K562 (cell line): Measurements from ENCODE around the gene CYSRT1. TPM values are rescaled to one million over a fixed set of nuclear protein-coding genes. Genes with fewer than 3 reads are reported as not detected.

ENCODE experiments used
- DPF2 ChIP-seq: fragments of 450-650 bp; IDR thresholded peaks from 2 replicates; pipeline ENCODE4 v1.6.1; 2016
- FOXA1 ChIP-seq: fragments of 450-650 bp; IDR thresholded peaks from 2 replicates; pipeline ENCODE4 v1.6.1; 2016; ENCODE audit warnings: mild to moderate bottlenecking, borderline replicate concordance
- JUNB ChIP-seq: fragments of 450-650 bp; formaldehyde crosslinking; conservative IDR thresholded peaks from 2 replicates; pipeline ENCODE4 v1.4.0; 2020; ENCODE audit warnings: mild to moderate bottlenecking
- KAT8 ChIP-seq: fragments of 450-650 bp; IDR thresholded peaks from 2 replicates; pipeline ENCODE4 v1.6.1; 2016; ENCODE audit warnings: low read depth, mild to moderate bottlenecking
- KDM2B ChIP-seq: fragments of 250-450 bp; sonication (Bioruptor Pico); IDR thresholded peaks from 2 replicates; pipeline ENCODE4 v1.8.0; 2021; ENCODE audit warnings: mild to moderate bottlenecking, moderate library complexity
- NR3C1 ChIP-seq: sonication (generic); formaldehyde crosslinking; IDR thresholded peaks from 2 replicates; pipeline ENCODE4 v1.8.1; 2022; ENCODE audit warnings: missing genetic modification reagents
- NRF1 ChIP-seq, 2 experiments: fragments of 450-650 bp; IDR thresholded peaks in 1 of 2; conservative IDR thresholded peaks in 1 of 2; 2 replicates each; pipeline ENCODE4 v1.6.1; 2014; ENCODE audit warnings: mild to moderate bottlenecking in 2 of 2
- PHF20 ChIP-seq: fragments of 450-650 bp; IDR thresholded peaks from 2 replicates; pipeline ENCODE4 v1.6.1; 2018; ENCODE audit not compliant: partially characterized antibody
- PURB ChIP-seq: sonication (generic); formaldehyde crosslinking; IDR thresholded peaks from 2 replicates; pipeline ENCODE4 v1.9.0; 2021; ENCODE audit warnings: low read depth, mild to moderate bottlenecking, missing genetic modification reagents
- RAD21 ChIP-seq, 2 experiments: fragments of 250-450 bp in 1 of 2; fragments of 450-650 bp in 1 of 2; sonication (Bioruptor Pico) in 1 of 2; formaldehyde crosslinking in 1 of 2; IDR thresholded peaks in 1 of 2; conservative IDR thresholded peaks in 1 of 2; 2 replicates each; pipeline versions ENCODE4 v1.4.0 to v1.8.0; 2020 to 2022; ENCODE audit warnings: mild to moderate bottlenecking in 2 of 2, moderate library complexity in 1 of 2
- REST ChIP-seq, 2 experiments: fragments of 450-650 bp; formaldehyde crosslinking in 1 of 2; IDR thresholded peaks; 2 replicates each; pipeline versions ENCODE4 v1.4.0 to v1.6.1; 2014 to 2020; ENCODE audit warnings: mild to moderate bottlenecking in 2 of 2, borderline replicate concordance in 1 of 2, low read depth in 1 of 2
- SMARCA5 ChIP-seq: fragments of 450-650 bp; IDR thresholded peaks from 2 replicates; pipeline ENCODE4 v1.6.1; 2016
- SRF ChIP-seq, 2 experiments: fragments of 250-450, 450-650 bp in 1 of 2; sonication (Bioruptor Pico) in 1 of 2; sonication (generic) in 1 of 2; formaldehyde crosslinking; IDR thresholded peaks; 2 replicates each; pipeline versions ENCODE4 v1.5.0 to v1.5.1; 2020 to 2022; ENCODE audit warnings: mild to moderate bottlenecking in 1 of 2, missing genetic modification reagents in 1 of 2
- TRIM24 ChIP-seq, 2 experiments: fragments of 450-650 bp; IDR thresholded peaks; 2 replicates each; pipeline ENCODE4 v1.6.1; 2016
- ZHX1 ChIP-seq: fragments of 150-350 bp; conservative IDR thresholded peaks from 2 replicates; pipeline ENCODE4 v1.6.1; 2014; ENCODE audit warnings: low read length
- ZNF263 ChIP-seq: sonication (generic); formaldehyde crosslinking; IDR thresholded peaks from 2 replicates; pipeline ENCODE4 v1.8.0; 2022; ENCODE audit warnings: mild to moderate bottlenecking, missing genetic modification reagents, borderline replicate concordance
- ZNF354B ChIP-seq: fragments of 250-450 bp; sonication (Bioruptor Pico); IDR thresholded peaks from 2 replicates; pipeline ENCODE4 v1.4.0; 2020
- polyA plus RNA-seq, 8 experiments: library from polyadenylated mRNA; depleted of rRNA in 4 of 8; stranded (reverse) in 5 of 8; unstranded in 3 of 8; fragments of >200 nt; fragmentation: Nextera tagmentation in 2 of 8; fragmentation: Illumina TruSeq in 1 of 8; extraction: Ambion mirVana in 2 of 8; extraction: Trizol in 1 of 8; gene quantifications; 2 replicates each; pipeline versions ENCODE4 v1.2.1 to v1.2.3, GENCODE V29; 2011 to 2014; ENCODE audit warnings: inconsistent platforms in 1 of 8, missing spikeins in 1 of 8
- total RNA-seq, 7 experiments: library from RNA; depleted of rRNA in 6 of 7; stranded (reverse); fragments of >200 nt in 6 of 7; fragmentation: Illumina TruSeq in 2 of 7; extraction: Trizol in 2 of 7; gene quantifications; 2 replicates each; pipeline versions ENCODE4 v1.2.1 to v1.2.3, GENCODE V29; 2011 to 2021; ENCODE audit warnings: low replicate concordance in 1 of 7

CYSRT1 gene
- total and polyA plus RNA-seq, 9 of the 15 experiments (the other 6 are each of a cell fraction or from before 2014, with no cell fraction given): 0.04 to 1.4 (median 0.42) TPM; not detected in 3

- peak; percentile 95 to 97 for TF ChIP-seq NRF1 (conservative IDR thresholded peaks at IDR 0.05 in 1 of 2, IDR thresholded peaks at IDR 0.05 in 1 of 2)
- no peak for TF ChIP-seq ZNF354B (CRISPR knock-in tag)
- TF ChIP-seq NR3C1 (CRISPR knock-in tag): 0 out of 2 replicates have a peak, but pooled peaks have one; percentile 20
- TF ChIP-seq REST (IDR thresholded peaks at IDR 0.05; ENCODE audit: borderline replicate concordance): peak; percentile 82
- 0 out of 2 replicates have a peak, but pooled peaks have one; percentile 29 for TF ChIP-seq REST (CRISPR knock-in tag; IDR thresholded peaks at IDR 0.05; ENCODE audit: low read depth)
- peak; percentile 96 for TF ChIP-seq ZNF263 (CRISPR knock-in tag)
- TF ChIP-seq ZHX1: peak; percentile 92; the same call in 1 of the 2 replicates
- peak; percentile 6; the same call in 1 of the 2 replicates for TF ChIP-seq KDM2B (CRISPR knock-in tag)
- TF ChIP-seq PHF20: peak; percentile 100
- TF ChIP-seq FOXA1: no peak
- TF ChIP-seq SMARCA5: peak; percentile 51; the same call in 1 of the 2 replicates
- TF ChIP-seq TRIM24 (IDR thresholded peaks at IDR 0.05): 0 out of 4 replicates have a peak, but pooled peaks of 1 of the 2 experiments have one; percentile 16
- no peak for TF ChIP-seq KAT8
- TF ChIP-seq PURB (CRISPR knock-in tag): no peak
- TF ChIP-seq JUNB (CRISPR knock-in tag): 0 out of 2 replicates have a peak, but pooled peaks have one; percentile 27
- peak in 1 of 2 experiments; percentile 69; a peak in 1 of 4 replicates for TF ChIP-seq SRF (CRISPR knock-in tag; IDR thresholded peaks at IDR 0.05)
- peak; percentile 83 for TF ChIP-seq RAD21 (CRISPR knock-in tag; conservative IDR thresholded peaks at IDR 0.05 in 1 of 2, IDR thresholded peaks at IDR 0.05 in 1 of 2)
- peak; percentile 49; the same call in 1 of the 2 replicates for TF ChIP-seq DPF2
These were observed 36.3 kb upstream of the CYSRT1 start, which contains the start of the genes ANAPC2 and SSNA1 (continued) for GRCh38 chr9:137188490-137189296.
